B cell (primary cell): ENCODE results near the gene NMUR2. TPM values are rescaled to one million over a fixed set of nuclear protein-coding genes. Genes with fewer than 3 reads are reported as not detected.

Source experiments
- ATAC-seq: fragments of 200-7000 bp; cut with Tn5 transposase; one replicate; pipeline ENCODE4 v1.10.0; 2021; ENCODE audit warnings: low read depth, mild to moderate bottlenecking, moderate number of reproducible peaks, moderate library complexity
- CTCF ChIA-PET: fragments of 350-600 bp; sonication (Branson Sonifier 250); formaldehyde crosslinking; loops from one replicate; lab custom pipeline; 2021; ENCODE audit warnings: antibody characterized with exemption, inconsistent platforms; lab: Charles Lee
- POLR2A ChIA-PET: fragments of 350-600 bp; sonication (Branson Sonifier 250); formaldehyde crosslinking; loops from one replicate; lab custom pipeline; 2021; ENCODE audit warnings: antibody characterized with exemption; lab: Charles Lee
- DNase-seq: peaks from one replicate; pipeline ENCODE4 v3.0.0; 2013
- H2AFZ ChIP-seq: 2 replicates; pipeline ENCODE4 v1.6.1; 2012; ENCODE audit warnings: mild to moderate bottlenecking, low read depth, low read length; ENCODE audit not compliant: insufficient read depth, poor library complexity, severe bottlenecking
- H3K27ac ChIP-seq, 2 donors: 1 replicate in 1 of 2; 2 replicates in 1 of 2; pipeline ENCODE4 v1.5.1; 2012 to 2013; ENCODE audit warnings: low read length in 2 of 2, mild to moderate bottlenecking in 2 of 2, moderate library complexity in 1 of 2
- H3K27me3 ChIP-seq, 4 experiments: fragments of 200-600 bp in 1 of 4; sonication (generic) in 1 of 4; replicated peaks in 1 of 4; 1 replicate in 2 of 4; 2 replicates in 2 of 4; pipeline versions ENCODE4 v1.6.1 to v1.7.0; 2013 to 2016; ENCODE audit warnings: low read length in 3 of 4, mild to moderate bottlenecking in 2 of 4, mixed read lengths in 1 of 4, moderate library complexity in 1 of 4; ENCODE audit not compliant: insufficient read depth in 4 of 4, control insufficient read depth in 3 of 4; ENCODE audit errors: control extremely low read depth in 1 of 4
- H3K36me3 ChIP-seq, 2 experiments: replicated peaks in 1 of 2; 1 replicate in 1 of 2; 2 replicates in 1 of 2; pipeline versions ENCODE4 v1.6.1 to v1.7.1; 2013; ENCODE audit warnings: low read length in 1 of 2; ENCODE audit not compliant: insufficient read depth in 2 of 2, control insufficient read depth in 1 of 2; ENCODE audit errors: control extremely low read depth in 1 of 2, extremely low read depth in 1 of 2
- H3K4me1 ChIP-seq, 2 donors: fragments of 200-600 bp in 1 of 2; sonication (generic) in 1 of 2; 1 replicate in 1 of 2; 2 replicates in 1 of 2; pipeline versions ENCODE4 v1.5.1 to v1.6.1; 2013 to 2017; ENCODE audit warnings: low read length in 2 of 2; ENCODE audit not compliant: control insufficient read depth in 2 of 2, insufficient read depth in 2 of 2
- H3K4me2 ChIP-seq: replicated peaks from 2 replicates; pipeline ENCODE3; 2012; ENCODE audit warnings: mild to moderate bottlenecking, low read depth, low read length; ENCODE audit not compliant: poor library complexity, severe bottlenecking
- H3K4me3 ChIP-seq, 5 experiments: fragments of 200-600 bp in 1 of 5; sonication (generic) in 1 of 5; 1 replicate in 3 of 5; 2 replicates in 2 of 5; pipeline versions ENCODE4 v1.5.1 to v1.7.0; 2011 to 2016; ENCODE audit warnings: low read length in 4 of 5, mild to moderate bottlenecking in 4 of 5, low read depth in 2 of 5, control low read depth in 1 of 5, moderate library complexity in 1 of 5; ENCODE audit not compliant: insufficient read depth in 1 of 5; ENCODE audit errors: control extremely low read depth in 1 of 5, extremely low read depth in 1 of 5
- H3K79me2 ChIP-seq: fragments of 200-600 bp; sonication (generic); one replicate; pipeline ENCODE4 v1.6.0; 2016; ENCODE audit warnings: low read length; ENCODE audit not compliant: control insufficient read depth, insufficient read depth
- H3K9ac ChIP-seq: fragments of 200-600 bp; sonication (generic); 2 replicates; pipeline ENCODE4 v1.6.1; 2017; ENCODE audit warnings: mild to moderate bottlenecking, low read length, moderate library complexity
- H3K9me3 ChIP-seq, 3 donors: one replicate each; pipeline versions ENCODE4 v1.6.1 to v1.7.1; 2013; ENCODE audit warnings: low read length in 2 of 3; ENCODE audit not compliant: control insufficient read depth in 2 of 3, insufficient read depth in 1 of 3; ENCODE audit errors: control extremely low read depth in 1 of 3
- H4K20me1 ChIP-seq: 2 replicates; pipeline ENCODE4 v1.6.0; 2012; ENCODE audit warnings: mild to moderate bottlenecking, low read length; ENCODE audit not compliant: insufficient read depth, control insufficient read depth, poor library complexity, severe bottlenecking
- H3K27ac Mint-ChIP-seq: one replicate; pipeline ENCODE4 v1.8.0; 2021; ENCODE audit warnings: mixed read lengths
- H3K27me3 Mint-ChIP-seq: one replicate; pipeline ENCODE4 v1.8.0; 2021; ENCODE audit warnings: mixed read lengths
- H3K4me1 Mint-ChIP-seq: one replicate; pipeline ENCODE4 v1.8.0; 2021; ENCODE audit warnings: mixed read lengths
- H3K4me3 Mint-ChIP-seq: one replicate; pipeline ENCODE4 v1.8.0; 2021; ENCODE audit warnings: mixed read lengths
- H3K9me3 Mint-ChIP-seq: one replicate; pipeline ENCODE4 v1.8.0; 2022; ENCODE audit warnings: mixed read lengths; ENCODE audit not compliant: insufficient read depth
- EZH2 ChIP-seq: IDR thresholded peaks from 2 replicates; pipeline ENCODE4 v1.6.1; 2012; ENCODE audit warnings: borderline replicate concordance, low read depth, mild to moderate bottlenecking, moderate library complexity, low read length; ENCODE audit not compliant: insufficient read depth, poor library complexity, severe bottlenecking
- WGBS: methylation state at CpG from one replicate; pipeline ENCODE4 v1.1.5; 2013; ENCODE audit warnings: missing lambda C conversion rate; ENCODE audit not compliant: insufficient coverage; 5-methylcytosine and 5-hydroxymethylcytosine counted together
- intact Hi-C: fragments of 100-400 bp; cut with micrococcal nuclease; formaldehyde crosslinking; loops from one replicate; pipeline ENCODE4 v1.10.0; 2022
- polyA plus RNA-seq: library from polyadenylated mRNA; depleted of rRNA; stranded (reverse); fragments of >200 nt; gene quantifications from 2 replicates; pipeline ENCODE4 v1.2.3, GENCODE V29; 2012
- total RNA-seq, 2 donors: library from RNA; stranded (reverse); fragments of 120-200 nt in 1 of 2; gene quantifications; 1 replicate in 1 of 2; 2 replicates in 1 of 2; pipeline versions ENCODE4 v1.2.3 to v1.2.4, GENCODE V29; 2013 to 2022
- TF ChIP-seq, protein P1 (sequence below): fragments of 200-600 bp; IDR thresholded peaks from one replicate; pipeline ENCODE4 v1.8.0; 2022; ENCODE audit warnings: antibody characterized with exemption, mild to moderate bottlenecking

NMUR2 gene
- total and polyA plus RNA-seq, 2 donors (not counting 1 experiment from before 2014, with no cell fraction given) = not detected

DNA sequence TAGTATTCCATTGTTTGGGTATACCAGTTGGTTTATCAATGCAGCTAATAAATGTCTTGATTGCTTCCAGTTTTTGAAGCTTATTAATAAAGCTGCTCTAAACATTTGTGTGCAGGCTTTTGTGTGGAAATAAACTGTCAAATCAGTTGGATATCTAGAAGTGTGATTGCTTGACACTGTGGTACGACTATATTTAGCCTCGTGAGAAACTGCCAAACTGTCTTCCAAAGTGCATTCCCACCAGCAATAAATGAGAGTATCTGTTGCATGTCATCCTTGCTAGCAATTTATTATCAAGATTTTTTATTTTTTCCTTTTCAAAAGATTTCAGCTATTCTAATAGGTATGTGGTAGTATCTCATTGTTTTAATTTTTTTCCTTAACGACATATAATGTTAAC is 37.5 kb downstream of the NMUR2 start:
- H3K9ac ChIP-seq = no peak overlapping the region
- no peak for TF ChIP-seq EZH2
- TF ChIP-seq, protein P1, sequence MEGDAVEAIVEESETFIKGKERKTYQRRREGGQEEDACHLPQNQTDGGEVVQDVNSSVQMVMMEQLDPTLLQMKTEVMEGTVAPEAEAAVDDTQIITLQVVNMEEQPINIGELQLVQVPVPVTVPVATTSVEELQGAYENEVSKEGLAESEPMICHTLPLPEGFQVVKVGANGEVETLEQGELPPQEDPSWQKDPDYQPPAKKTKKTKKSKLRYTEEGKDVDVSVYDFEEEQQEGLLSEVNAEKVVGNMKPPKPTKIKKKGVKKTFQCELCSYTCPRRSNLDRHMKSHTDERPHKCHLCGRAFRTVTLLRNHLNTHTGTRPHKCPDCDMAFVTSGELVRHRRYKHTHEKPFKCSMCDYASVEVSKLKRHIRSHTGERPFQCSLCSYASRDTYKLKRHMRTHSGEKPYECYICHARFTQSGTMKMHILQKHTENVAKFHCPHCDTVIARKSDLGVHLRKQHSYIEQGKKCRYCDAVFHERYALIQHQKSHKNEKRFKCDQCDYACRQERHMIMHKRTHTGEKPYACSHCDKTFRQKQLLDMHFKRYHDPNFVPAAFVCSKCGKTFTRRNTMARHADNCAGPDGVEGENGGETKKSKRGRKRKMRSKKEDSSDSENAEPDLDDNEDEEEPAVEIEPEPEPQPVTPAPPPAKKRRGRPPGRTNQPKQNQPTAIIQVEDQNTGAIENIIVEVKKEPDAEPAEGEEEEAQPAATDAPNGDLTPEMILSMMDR = no peak
- ChIA-PET POLR2A (no interaction called here), CTCF (no interaction called here)
- no CpG with 5 or more reads among the region's 3 CpGs for WGBS
- no peaks in the 10 kb centered on the region for H3K9me3 Mint-ChIP-seq
- no peak for ATAC-seq
- no peak overlapping the region for H3K4me2 ChIP-seq
- H3K27me3 ChIP-seq = no peaks in the 10 kb centered on the region
- intact Hi-C loops = no loop called here
- no peaks in the 10 kb centered on the region for H4K20me1 ChIP-seq
- no peak overlapping the region for H3K4me3 ChIP-seq
- H3K4me1 Mint-ChIP-seq = no peaks in the 10 kb centered on the region
- no peak overlapping the region for H3K27ac ChIP-seq
- no peaks in the 10 kb centered on the region for H3K4me1 ChIP-seq
- H3K36me3 ChIP-seq = no peaks in the 10 kb centered on the region
- H3K27ac Mint-ChIP-seq = no peak overlapping the region
- H3K27me3 Mint-ChIP-seq = peaks cover 7% of the 10 kb centered on the region
- no peak for DNase-seq
- H3K79me2 ChIP-seq = no peaks in the 10 kb centered on the region
- no peak overlapping the region for H3K4me3 Mint-ChIP-seq
- no peak overlapping the region for H2AFZ ChIP-seq
- no peaks in the 10 kb centered on the region for H3K9me3 ChIP-seq

DNA sequence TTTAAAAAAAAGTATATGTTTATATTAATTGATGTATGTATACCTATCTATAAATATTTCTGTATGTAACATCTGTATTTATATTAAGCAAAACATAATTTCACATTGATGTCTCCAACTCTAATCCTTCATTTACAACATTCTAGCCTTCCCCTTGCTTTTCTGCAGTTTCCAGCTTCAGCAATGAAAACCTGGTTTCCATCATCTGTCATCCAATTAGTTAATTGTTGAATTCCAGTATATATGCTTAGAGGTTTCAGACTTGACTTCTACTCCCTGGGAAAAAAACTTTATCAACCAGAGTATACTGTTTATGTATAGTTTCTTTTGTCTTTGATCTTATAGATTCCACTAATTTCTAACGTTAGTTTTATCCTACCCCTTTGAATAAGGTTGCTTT is 38.4 kb downstream of the NMUR2 start:
- no peak overlapping the region for H3K27ac ChIP-seq
- H3K4me3 ChIP-seq = no peak overlapping the region
- ATAC-seq (no peak), DNase-seq (no peak)
- TF ChIP-seq EZH2 = no peak
- TF ChIP-seq, protein P1 = no peak
- intact Hi-C loops = no loop called here
- H3K4me1 ChIP-seq = no peaks in the 10 kb centered on the region
- H4K20me1 ChIP-seq = no peaks in the 10 kb centered on the region
- no peaks in the 10 kb centered on the region for H3K79me2 ChIP-seq
- no peaks in the 10 kb centered on the region for H3K9me3 ChIP-seq
- no peak overlapping the region for H2AFZ ChIP-seq
- H3K27me3 ChIP-seq = no peaks in the 10 kb centered on the region
- ChIA-PET CTCF (no interaction called here), POLR2A (no interaction called here)
- no peak overlapping the region for H3K4me2 ChIP-seq
- no peaks in the 10 kb centered on the region for H3K36me3 ChIP-seq
- peaks cover 7% of the 10 kb centered on the region for H3K27me3 Mint-ChIP-seq
- no peaks in the 10 kb centered on the region for H3K4me1 Mint-ChIP-seq
- no CpG with 5 or more reads among the region's 1 CpG for WGBS
- no peak overlapping the region for H3K4me3 Mint-ChIP-seq
- H3K27ac Mint-ChIP-seq = no peak overlapping the region
- no peaks in the 10 kb centered on the region for H3K9me3 Mint-ChIP-seq
- no peak overlapping the region for H3K9ac ChIP-seq
